WTC11 (cell line): ENCODE data around the gene DGKQ. TPM values are rescaled to one million over a fixed set of nuclear protein-coding genes. Genes with fewer than 3 reads are reported as not detected.

Source experiments
- ATAC-seq: fragments of 200-7000 bp; cut with Tn5 transposase; 2 replicates; pipeline ENCODE4 v1.10.0; 2021; ENCODE audit warnings: mild to moderate bottlenecking, moderate library complexity
- CTCF ChIA-PET: fragments of 300-600 bp; sonication (Branson Sonifier 250); formaldehyde crosslinking; loops from one replicate; lab custom pipeline; 2021; ENCODE audit warnings: antibody characterized with exemption; lab: Charles Lee
- POLR2A ChIA-PET: fragments of 350-600 bp; sonication (Branson Sonifier 250); formaldehyde crosslinking; loops from one replicate; lab custom pipeline; 2021; ENCODE audit warnings: antibody characterized with exemption; lab: Charles Lee
- DNase-seq: peaks from one replicate; pipeline ENCODE4 v3.0.0; 2021; ENCODE audit warnings: low spot score
- H3K27ac Mint-ChIP-seq: 2 replicates; pipeline ENCODE4 v1.8.0; 2021; ENCODE audit warnings: mixed read lengths
- H3K27me3 Mint-ChIP-seq: 2 replicates; pipeline ENCODE4 v1.8.0; 2021; ENCODE audit warnings: low read depth, mild to moderate bottlenecking, moderate library complexity, mixed read lengths
- H3K36me3 Mint-ChIP-seq: 2 replicates; pipeline ENCODE4 v1.8.0; 2021; ENCODE audit warnings: mixed read lengths
- H3K4me1 Mint-ChIP-seq: 2 replicates; pipeline ENCODE4 v1.8.0; 2022; ENCODE audit warnings: mixed read lengths
- H3K4me3 Mint-ChIP-seq: 2 replicates; pipeline ENCODE4 v1.8.0; 2021; ENCODE audit warnings: mild to moderate bottlenecking, moderate library complexity, mixed read lengths
- H3K9me3 Mint-ChIP-seq: 2 replicates; pipeline ENCODE4 v1.8.0; 2021; ENCODE audit warnings: mixed read lengths
- AR ChIP-seq: fragments of 250-450 bp; sonication (Bioruptor Pico); IDR thresholded peaks from 2 replicates; pipeline ENCODE4 v1.9.0; 2021; ENCODE audit warnings: mild to moderate bottlenecking
- ATF2 ChIP-seq: sonication (generic); formaldehyde crosslinking; IDR thresholded peaks from 2 replicates; pipeline ENCODE4 v1.8.1; 2022; ENCODE audit warnings: low read depth, missing genetic modification reagents, borderline replicate concordance
- CBFB ChIP-seq: sonication (generic); formaldehyde crosslinking; IDR thresholded peaks from 2 replicates; pipeline ENCODE4 v1.8.1; 2022; ENCODE audit warnings: mild to moderate bottlenecking, low read depth, missing genetic modification reagents
- ELF4 ChIP-seq: sonication (generic); formaldehyde crosslinking; IDR thresholded peaks from 2 replicates; pipeline ENCODE4 v1.8.1; 2022; ENCODE audit warnings: low read depth, mild to moderate bottlenecking, moderate library complexity, missing genetic modification reagents
- GABPB1 ChIP-seq: sonication (generic); formaldehyde crosslinking; IDR thresholded peaks from 2 replicates; pipeline ENCODE4 v1.8.1; 2023; ENCODE audit warnings: mild to moderate bottlenecking, missing genetic modification reagents
- GRHL2 ChIP-seq: fragments of 250-450 bp; sonication (Bioruptor Pico); IDR thresholded peaks from 2 replicates; pipeline ENCODE4 v1.8.0; 2022; ENCODE audit warnings: mild to moderate bottlenecking, moderate library complexity; ENCODE audit not compliant: insufficient replicate concordance, severe bottlenecking
- MLX ChIP-seq: sonication (generic); formaldehyde crosslinking; IDR thresholded peaks from 2 replicates; pipeline ENCODE4 v1.8.1; 2023; ENCODE audit warnings: mild to moderate bottlenecking, missing genetic modification reagents, moderate library complexity
- NR3C1 ChIP-seq: sonication (generic); formaldehyde crosslinking; conservative IDR thresholded peaks from 2 replicates; pipeline ENCODE4 v1.8.1; 2023; ENCODE audit warnings: low read depth, mild to moderate bottlenecking, missing genetic modification reagents
- OVOL2 ChIP-seq: fragments of 250-450 bp; sonication (Bioruptor Pico); IDR thresholded peaks from 2 replicates; pipeline ENCODE4 v1.9.0; 2021; ENCODE audit warnings: mild to moderate bottlenecking, borderline replicate concordance
- SP1 ChIP-seq: sonication (generic); formaldehyde crosslinking; conservative IDR thresholded peaks from 2 replicates; pipeline ENCODE4 v1.8.1; 2022; ENCODE audit warnings: missing genetic modification reagents
- TEAD4 ChIP-seq: sonication (generic); formaldehyde crosslinking; IDR thresholded peaks from 2 replicates; pipeline ENCODE4 v1.8.0; 2022; ENCODE audit warnings: mild to moderate bottlenecking, missing genetic modification reagents
- USF2 ChIP-seq: sonication (generic); formaldehyde crosslinking; IDR thresholded peaks from 2 replicates; pipeline ENCODE4 v1.8.1; 2023; ENCODE audit warnings: mild to moderate bottlenecking, missing genetic modification reagents, moderate library complexity
- ZNF219 ChIP-seq: sonication (generic); formaldehyde crosslinking; IDR thresholded peaks from 2 replicates; pipeline ENCODE4 v1.8.0; 2023; ENCODE audit warnings: missing genetic modification reagents, mild to moderate bottlenecking, borderline replicate concordance
- total RNA-seq: library from RNA; stranded (reverse); gene quantifications from 3 replicates; pipeline ENCODE4 v1.2.3, GENCODE V29; 2021
- TF ChIP-seq, protein P1 (sequence below): sonication (generic); formaldehyde crosslinking; IDR thresholded peaks from 2 replicates; pipeline ENCODE4 v1.8.1; 2022; ENCODE audit warnings: low read depth, mild to moderate bottlenecking, moderate library complexity, missing genetic modification reagents, borderline replicate concordance
- TF ChIP-seq, protein P2 (sequence below): fragments of 250-450 bp; sonication (Bioruptor Pico); IDR thresholded peaks from 2 replicates; pipeline ENCODE4 v1.9.0; 2021; ENCODE audit warnings: mild to moderate bottlenecking
- TF ChIP-seq, protein P3 (sequence below): sonication (generic); formaldehyde crosslinking; IDR thresholded peaks from 2 replicates; pipeline ENCODE4 v1.8.1; 2023; ENCODE audit warnings: mild to moderate bottlenecking, moderate library complexity, missing genetic modification reagents
- TF ChIP-seq, protein P4 (sequence below): sonication (generic); formaldehyde crosslinking; IDR thresholded peaks from 2 replicates; pipeline ENCODE4 v1.8.1; 2022; ENCODE audit warnings: mild to moderate bottlenecking, missing genetic modification reagents, moderate library complexity, borderline replicate concordance

The DGKQ gene
- total RNA-seq, 1 experiment from 2014 or later, result 19.3 TPM

GRCh38 chr4:955161-955921 is 18.0 kb downstream of the DGKQ start:
- H3K4me3 Mint-ChIP-seq, result no peak overlapping the region
- TF ChIP-seq ELF4 (CRISPR knock-in tag) (no peak), CBFB (CRISPR knock-in tag) (no peak), USF2 (CRISPR knock-in tag) (no peak), ATF2 (CRISPR knock-in tag) (no peak), GABPB1 (no peak), TEAD4 (no peak)
- TF ChIP-seq, protein P1, sequence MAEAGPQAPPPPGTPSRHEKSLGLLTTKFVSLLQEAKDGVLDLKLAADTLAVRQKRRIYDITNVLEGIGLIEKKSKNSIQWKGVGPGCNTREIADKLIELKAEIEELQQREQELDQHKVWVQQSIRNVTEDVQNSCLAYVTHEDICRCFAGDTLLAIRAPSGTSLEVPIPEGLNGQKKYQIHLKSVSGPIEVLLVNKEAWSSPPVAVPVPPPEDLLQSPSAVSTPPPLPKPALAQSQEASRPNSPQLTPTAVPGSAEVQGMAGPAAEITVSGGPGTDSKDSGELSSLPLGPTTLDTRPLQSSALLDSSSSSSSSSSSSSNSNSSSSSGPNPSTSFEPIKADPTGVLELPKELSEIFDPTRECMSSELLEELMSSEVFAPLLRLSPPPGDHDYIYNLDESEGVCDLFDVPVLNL (CRISPR knock-in tag), result no peak
- TF ChIP-seq, protein P2, sequence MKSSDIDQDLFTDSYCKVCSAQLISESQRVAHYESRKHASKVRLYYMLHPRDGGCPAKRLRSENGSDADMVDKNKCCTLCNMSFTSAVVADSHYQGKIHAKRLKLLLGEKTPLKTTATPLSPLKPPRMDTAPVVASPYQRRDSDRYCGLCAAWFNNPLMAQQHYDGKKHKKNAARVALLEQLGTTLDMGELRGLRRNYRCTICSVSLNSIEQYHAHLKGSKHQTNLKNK (CRISPR knock-in tag), result no peak
- TF ChIP-seq, all 79 proteins: peak for 0
- ChIA-PET CTCF (no interaction called here), POLR2A (no interaction called here)
- H3K4me1 Mint-ChIP-seq, result no peaks in the 10 kb centered on the region
- no peaks in the 10 kb centered on the region for H3K27me3 Mint-ChIP-seq
- DNase-seq, result no peak
- no peaks in the 10 kb centered on the region for H3K9me3 Mint-ChIP-seq
- no peak for ATAC-seq
- H3K36me3 Mint-ChIP-seq, result no peaks in the 10 kb centered on the region
- no peak overlapping the region for H3K27ac Mint-ChIP-seq

- no peak overlapping the region for H3K4me3 Mint-ChIP-seq
- DNase-seq (no peak), ATAC-seq (no peak)
- ChIA-PET POLR2A (no interaction called here), CTCF (no interaction called here)
- no peaks in the 10 kb centered on the region for H3K4me1 Mint-ChIP-seq
- H3K36me3 Mint-ChIP-seq, result no peaks in the 10 kb centered on the region
- H3K9me3 Mint-ChIP-seq, result no peaks in the 10 kb centered on the region
- H3K27me3 Mint-ChIP-seq, result no peaks in the 10 kb centered on the region
- H3K27ac Mint-ChIP-seq, result no peak overlapping the region
- TF ChIP-seq NR3C1 (CRISPR knock-in tag), result no peak
- no peak for TF ChIP-seq OVOL2 (CRISPR knock-in tag)
- TF ChIP-seq, all 79 proteins: peak for 0
These were observed 19.0 kb downstream of the DGKQ start for GRCh38 chr4:954211-955020.

DNA sequence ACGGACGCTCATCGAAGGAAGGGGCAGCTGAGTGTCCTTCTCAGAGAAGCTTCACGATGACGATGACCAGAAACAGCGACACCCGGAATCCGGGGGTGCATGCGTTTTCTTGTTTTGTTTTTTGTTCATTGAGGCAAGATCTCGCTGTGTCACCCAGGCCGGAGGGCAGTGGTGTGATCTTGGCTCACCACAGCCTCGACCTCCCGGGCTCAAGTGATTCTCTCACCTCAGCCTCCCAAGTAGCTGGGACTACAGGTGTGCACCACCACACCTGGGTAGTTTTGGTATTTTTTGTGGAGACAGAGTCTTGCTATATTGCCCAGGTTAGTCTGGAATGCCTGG is 19.8 kb downstream of the DGKQ start:
- DNase-seq, result no peak
- Mint-ChIP-seq H3K36me3 (no peaks in the 10 kb centered on the region), H3K27me3 (no peaks in the 10 kb centered on the region), H3K4me3 (no peak overlapping the region), H3K27ac (no peak overlapping the region), H3K9me3 (no peaks in the 10 kb centered on the region), H3K4me1 (no peaks in the 10 kb centered on the region)
- ChIA-PET CTCF (no interaction called here), POLR2A (no interaction called here)
- no peak for ATAC-seq
- TF ChIP-seq, protein P3, sequence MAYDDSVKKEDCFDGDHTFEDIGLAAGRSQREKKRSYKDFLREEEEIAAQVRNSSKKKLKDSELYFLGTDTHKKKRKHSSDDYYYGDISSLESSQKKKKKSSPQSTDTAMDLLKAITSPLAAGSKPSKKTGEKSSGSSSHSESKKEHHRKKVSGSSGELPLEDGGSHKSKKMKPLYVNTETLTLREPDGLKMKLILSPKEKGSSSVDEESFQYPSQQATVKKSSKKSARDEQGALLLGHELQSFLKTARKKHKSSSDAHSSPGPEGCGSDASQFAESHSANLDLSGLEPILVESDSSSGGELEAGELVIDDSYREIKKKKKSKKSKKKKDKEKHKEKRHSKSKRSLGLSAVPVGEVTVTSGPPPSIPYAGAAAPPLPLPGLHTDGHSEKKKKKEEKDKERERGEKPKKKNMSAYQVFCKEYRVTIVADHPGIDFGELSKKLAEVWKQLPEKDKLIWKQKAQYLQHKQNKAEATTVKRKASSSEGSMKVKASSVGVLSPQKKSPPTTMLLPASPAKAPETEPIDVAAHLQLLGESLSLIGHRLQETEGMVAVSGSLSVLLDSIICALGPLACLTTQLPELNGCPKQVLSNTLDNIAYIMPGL, result no peak
- TF ChIP-seq GRHL2 (CRISPR knock-in tag) (no peak), AR (no peak), NR3C1 (CRISPR knock-in tag) (no peak), ZNF219 (CRISPR knock-in tag) (no peak), MLX (no peak), SP1 (no peak)
- TF ChIP-seq, protein P4, sequence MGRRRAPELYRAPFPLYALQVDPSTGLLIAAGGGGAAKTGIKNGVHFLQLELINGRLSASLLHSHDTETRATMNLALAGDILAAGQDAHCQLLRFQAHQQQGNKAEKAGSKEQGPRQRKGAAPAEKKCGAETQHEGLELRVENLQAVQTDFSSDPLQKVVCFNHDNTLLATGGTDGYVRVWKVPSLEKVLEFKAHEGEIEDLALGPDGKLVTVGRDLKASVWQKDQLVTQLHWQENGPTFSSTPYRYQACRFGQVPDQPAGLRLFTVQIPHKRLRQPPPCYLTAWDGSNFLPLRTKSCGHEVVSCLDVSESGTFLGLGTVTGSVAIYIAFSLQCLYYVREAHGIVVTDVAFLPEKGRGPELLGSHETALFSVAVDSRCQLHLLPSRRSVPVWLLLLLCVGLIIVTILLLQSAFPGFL (CRISPR knock-in tag), result no peak
